ENCODE measurements around the gene LTBP1.

The LTBP1 gene

DNA sequence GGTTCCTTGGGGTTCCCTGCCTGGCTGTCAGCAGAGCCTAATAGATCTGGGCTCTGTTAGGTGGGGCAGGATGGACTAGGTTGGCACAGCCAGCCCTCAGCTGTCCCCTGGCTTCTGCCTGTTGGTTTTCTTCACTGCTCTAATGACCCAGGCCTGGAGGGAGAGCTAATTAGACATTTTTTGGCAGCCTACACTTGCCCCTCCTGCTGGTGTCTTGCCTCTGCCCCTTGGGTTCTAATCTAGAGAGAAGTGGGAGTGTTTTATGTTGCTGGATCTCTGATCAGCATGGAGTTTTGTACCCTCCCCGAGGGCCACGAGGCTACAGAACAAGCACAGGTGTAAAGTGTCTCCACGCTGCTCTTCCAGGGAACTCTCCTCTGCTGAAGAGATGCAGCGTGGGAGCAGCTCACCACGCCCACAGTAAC is 330.3 kb downstream of the LTBP1 start:
- DNase-seq = no peak

DNA sequence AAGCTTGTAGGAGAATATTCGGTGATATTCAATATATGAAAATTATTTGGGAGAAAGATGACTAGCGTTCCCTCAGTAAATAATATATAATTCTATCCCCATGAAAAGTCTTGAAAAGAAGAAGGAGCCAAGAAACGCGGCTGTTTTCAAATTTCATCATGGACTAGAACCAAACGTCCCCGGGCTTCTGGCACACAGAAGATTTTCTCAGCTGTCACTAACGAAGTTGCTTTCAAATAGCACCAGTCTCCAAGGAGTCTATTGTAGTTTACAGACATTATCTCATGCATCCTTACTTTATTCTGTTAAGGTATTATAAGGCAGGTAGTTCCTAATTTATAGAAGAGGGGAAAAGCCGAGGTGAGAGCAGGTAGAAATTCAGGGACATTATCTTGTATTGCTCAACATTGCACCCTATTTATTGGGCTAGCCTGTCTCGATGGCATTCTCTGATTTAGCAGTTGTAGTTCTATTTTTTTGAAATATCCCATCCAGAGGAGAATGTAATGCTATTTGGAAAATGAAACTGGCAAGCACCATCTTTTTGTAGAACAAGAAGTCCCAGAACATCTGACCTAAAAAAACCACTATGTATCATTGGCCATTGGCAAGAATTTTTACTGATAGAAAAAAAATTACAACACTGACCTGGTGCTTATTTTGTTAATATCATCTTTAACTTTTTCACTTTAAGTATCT is 331.6 kb downstream of the LTBP1 start:
- no peak for DNase-seq

DNA sequence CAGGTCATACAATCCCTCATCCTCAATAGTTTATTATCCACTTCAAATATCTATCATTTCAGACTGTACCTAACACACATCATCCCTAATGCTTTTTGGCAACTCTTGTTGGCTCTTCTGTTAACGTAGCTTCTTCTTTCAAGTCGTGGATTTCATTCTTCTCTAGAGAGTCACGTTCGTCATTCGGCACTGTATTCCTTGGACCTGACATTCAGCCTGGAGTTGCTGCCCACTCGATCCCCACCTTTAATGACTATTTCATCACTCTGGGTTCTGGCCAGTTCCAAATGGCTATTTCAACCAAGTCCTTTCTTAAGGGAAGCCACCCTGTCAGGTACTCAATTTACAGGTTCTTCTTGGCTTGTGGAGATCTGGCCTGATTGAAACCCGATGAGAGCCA is 337.5 kb downstream of the LTBP1 start:
- DNase-seq = no peak

DNA sequence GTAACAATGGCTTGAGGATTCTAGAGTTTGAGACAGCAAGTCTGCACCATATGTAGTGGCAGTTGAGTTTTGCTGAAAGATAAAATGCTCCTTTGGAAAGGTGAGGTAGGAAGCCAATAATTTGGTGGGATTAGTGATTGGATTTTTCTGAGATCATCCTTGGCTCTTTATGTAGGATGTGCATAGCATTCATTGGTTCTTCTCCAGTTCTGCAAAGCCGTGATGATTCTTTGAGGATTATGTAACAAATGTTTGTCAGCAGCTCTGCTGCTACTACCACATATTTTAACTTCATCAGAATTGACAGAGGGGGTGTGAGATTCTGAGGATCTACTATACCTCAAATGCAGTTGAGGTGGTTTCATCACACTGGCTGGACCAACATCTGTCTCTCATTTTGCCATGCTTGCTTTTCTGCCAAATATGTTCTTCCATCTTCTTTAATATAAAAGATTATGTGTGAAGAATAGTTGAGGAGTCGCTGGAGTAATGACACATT is 340.8 kb downstream of the LTBP1 start:
- peak; percentile 77 for DNase-seq

DNA sequence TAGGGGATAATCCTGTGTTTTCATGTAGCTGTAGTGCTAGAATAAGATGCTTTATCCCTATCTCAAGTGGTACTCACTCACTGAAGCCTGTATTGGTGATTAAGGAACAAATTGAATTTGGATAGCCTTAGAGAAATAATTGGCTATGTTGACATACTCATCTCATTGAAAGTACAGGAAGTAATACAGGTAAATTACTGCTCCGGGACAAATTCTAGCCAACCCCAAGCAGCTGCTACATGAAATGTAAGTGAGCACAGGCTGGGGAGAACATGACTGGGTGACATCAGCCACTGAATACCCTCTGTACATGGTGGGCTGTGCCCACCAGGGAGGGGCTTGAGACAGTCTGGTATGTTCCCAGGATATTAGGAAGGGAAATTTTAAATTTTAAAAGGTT is 341.3 kb downstream of the LTBP1 start:
- DNase-seq = no peak

DNA sequence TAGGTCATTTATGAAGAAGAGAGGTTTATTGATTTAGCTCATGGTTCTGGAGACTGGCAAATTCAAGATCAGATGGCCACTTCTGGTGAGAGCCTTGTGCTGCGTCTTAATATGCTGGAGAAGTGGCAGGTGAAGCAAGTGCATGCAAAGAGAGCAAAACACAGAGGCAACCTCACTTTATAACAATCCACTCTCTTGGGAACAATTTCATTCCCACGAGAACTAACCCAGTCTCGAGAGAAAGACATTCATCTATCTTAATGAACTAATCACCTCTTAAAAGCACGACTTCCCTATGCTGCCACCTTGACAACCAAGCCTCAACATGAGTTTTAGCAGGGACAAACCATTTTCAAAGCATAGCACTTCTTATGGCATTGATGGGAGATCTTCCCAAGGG is 343.2 kb downstream of the LTBP1 start:
- DNase-seq = no peak

DNA sequence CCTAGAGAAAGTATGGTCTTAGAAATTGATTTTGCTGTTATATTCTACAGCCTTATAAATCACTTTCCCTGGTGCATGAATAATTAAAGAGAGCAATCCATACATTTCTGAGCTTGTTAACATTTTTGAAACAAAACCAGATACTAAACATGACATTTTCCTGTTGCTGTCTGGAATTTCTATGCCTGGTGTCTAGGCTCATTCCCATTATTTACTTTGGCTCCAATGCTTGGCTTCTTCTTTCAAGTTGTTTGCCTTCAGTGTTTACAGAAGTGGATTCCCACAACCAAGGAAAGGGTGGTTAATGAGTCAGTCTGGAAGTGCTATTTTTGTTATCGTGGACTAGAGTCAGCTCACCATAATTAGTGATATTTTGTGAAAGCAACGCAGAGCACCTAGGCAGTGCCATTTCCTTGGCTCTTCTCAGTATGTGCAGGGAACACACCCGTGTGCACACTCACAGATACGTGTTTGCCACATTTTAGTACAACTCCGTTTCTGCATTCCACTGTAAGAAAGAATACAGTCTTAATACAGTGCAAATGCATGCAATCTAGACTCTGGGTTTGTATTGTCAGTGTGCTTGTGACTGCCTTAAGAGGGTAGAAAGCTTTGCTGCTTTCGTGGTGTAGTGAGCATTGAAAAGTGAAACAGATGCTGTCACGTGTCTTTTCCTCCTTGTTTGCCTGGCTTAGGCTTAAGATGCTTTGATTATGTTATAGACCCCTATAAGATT is 344.7 kb downstream of the LTBP1 start:
- peak; percentile 87 for DNase-seq

DNA sequence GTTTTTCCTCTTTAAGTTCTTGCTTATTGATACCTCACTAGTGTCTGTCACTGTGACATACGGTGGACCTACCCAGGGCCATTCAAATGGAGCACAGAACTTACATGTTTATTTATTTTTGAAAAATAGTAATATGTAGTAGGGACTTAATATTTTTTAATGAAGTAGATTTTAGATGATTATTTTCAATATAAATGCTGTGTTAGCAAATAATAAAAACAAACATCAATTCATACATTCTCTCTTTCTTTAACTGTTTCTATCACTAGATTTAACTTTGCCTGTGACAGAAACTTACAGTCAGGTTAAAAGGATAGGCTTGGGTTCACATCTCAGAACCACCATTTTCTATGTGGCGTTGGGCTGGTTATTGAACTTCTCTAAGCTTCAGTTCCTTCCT is 345.3 kb downstream of the LTBP1 start:
- DNase-seq = no peak

DNA sequence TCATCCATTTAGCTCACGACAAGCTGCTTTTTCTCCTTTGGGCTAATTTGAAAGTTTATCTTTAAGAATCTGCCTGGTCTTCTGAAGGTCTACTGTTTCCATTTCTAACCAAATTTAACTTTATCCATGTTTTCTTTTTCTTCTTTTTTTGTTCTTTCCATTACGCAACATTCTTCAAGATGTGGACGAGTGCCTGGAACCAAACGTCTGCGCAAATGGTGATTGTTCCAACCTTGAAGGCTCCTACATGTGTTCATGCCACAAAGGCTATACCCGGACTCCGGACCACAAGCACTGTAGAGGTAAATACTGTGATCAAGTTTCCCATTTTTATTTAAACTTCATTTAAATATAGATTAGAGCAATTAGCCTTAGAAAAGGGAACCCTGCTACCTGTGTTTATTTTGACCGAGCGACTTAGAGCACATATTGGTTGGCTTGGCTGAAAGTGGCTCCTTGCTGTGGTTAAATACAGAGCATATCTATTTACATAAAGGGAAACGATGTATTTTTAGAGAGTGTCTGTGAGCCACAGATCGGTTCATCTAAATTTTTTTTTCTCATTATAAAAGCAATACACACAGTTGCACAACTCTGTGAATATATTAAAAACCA is 346.3 kb downstream of the LTBP1 start:
- no peak for DNase-seq

DNA sequence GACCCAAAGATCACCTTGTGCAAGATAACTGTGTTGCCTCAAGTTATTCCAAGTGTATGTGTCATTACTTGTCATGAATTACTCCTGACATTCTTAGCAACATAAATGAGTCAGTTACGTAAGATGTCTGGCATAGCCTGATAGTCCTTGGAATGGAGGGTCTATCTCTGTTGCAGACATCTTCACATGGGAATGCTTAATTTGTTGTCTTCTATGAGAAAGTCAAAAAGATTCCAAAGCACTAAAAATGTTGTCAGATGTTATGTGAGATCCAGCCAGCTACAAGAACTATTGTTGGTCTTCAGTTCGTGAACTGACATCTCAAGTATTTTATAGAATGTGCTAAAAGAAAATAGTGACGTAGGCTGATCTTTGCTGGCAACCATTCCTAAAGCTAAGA is 351.5 kb downstream of the LTBP1 start:
- peak; percentile 89 for DNase-seq

DNA sequence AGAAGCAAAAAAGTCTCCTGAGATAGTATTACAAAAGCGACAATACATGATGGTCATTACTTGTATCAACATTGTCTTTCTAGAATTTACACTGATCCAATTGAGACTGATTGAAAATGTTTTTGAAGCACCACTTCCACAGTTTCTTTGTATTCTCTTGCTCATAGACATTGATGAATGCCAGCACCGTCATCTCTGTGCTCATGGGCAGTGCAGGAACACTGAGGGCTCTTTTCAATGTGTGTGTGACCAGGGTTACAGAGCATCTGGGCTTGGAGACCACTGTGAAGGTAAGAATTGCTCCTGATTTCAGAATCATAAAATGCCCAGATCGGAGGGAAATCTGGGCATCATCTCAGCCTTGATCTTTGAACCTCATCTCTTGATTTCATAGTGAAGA is 354.6 kb downstream of the LTBP1 start:
- no peak for DNase-seq

DNA sequence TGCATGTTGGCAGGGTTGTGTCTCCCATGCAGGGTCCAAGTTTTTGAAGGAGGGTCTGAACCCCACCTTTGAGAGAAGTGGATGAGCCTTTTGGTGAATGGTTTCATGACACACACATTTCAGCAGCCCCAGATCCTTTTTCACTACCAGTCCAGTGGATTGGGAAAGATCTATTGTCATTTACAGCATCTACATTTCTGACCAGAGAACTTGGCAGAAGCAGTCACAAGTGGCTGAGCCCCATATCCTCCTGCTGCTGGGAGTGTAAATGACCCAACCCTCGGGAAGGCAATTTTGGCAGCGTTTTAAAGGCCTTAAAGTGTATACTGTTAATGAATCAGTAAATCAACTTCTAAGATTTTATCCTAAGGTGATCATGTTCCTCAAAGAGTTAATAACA is 355.6 kb downstream of the LTBP1 start:
- no peak for DNase-seq

DNA sequence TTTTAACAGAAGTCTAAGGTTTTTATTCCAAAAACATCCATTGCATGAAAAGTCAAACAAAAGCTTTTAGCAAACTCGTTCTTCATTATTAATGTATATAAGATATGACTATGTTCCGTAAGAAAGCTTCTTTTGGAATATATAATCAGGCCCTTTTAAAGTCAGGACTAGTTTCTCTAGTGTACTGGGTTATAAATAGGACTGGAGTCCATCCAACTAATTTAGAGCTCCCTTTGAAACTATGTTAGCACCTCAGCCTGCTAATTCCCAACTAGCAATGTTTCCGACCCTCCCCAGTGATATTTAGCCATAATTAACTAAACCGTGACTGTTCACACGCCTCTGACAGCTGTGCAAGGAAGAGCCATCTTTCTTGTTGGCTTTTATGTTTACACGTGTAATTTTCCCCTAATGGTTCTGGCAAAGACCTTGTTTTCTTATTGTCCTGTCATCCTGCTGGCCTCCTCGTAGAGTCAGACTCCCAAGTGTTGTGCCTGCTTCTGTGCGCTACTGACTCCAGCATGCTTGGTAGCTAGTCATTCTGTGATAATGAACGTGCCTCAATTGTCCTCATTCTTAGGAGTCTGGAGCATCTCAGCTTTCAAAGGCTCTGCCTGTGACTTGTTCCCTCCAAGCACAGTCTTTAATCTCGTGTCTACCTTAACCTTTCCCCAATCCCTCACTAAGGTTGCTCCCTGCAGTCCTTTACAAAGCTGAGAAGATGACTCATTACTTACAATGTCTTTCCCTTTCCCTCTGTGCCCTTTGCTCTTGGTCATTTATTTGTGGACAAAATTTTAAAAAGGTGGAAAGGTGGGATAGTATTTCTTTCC is 357.5 kb downstream of the LTBP1 start:
- no peak for DNase-seq

DNA sequence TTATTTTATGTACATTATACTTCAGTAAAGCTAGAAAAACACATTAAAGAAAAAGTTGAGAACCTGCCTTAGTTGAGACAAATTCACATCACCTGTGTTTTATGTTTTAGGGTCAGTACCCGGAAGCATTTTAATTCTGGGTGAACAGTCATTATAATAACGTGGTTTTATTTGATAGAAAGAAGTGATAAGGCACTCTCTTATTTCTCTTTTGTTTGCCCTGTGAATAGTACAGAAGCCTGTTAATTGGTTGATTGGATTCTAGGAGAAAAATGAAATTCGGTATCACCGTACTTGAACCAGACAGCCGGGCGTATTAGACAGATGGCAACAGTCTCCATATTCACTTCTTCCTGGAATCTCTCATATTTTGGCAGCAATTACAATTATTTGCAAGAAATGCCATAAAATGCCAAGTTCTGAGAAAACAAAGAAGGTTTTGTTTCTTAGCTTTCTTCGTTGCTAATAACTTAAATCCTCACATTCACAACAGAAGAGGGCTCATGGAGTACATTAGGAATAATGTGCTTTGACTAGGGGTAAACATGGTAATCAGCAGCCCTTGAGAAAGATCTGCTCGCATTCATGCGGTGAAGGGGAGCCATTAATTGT is 361.0 kb downstream of the LTBP1 start:
- DNase-seq = no peak

DNA sequence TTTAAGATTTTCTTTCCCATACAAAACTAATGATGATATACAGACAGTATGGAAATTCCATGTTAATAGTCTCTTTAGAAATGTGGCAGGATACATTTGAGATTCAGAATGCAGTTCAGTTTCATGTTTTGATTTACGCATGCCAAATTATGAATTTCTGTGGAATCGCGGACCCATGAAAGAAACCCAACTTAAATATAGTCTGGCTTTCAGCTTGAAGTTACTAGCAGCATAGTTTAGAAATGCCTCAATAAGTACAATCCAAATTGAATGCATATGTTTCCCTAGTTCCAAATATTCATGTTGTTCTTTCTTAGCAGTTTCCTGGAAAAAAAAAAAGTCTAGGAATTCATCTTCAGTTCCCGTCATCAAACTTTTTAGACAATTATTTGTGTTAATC is 365.6 kb downstream of the LTBP1 start:
- DNase-seq = peak; percentile 90

DNA sequence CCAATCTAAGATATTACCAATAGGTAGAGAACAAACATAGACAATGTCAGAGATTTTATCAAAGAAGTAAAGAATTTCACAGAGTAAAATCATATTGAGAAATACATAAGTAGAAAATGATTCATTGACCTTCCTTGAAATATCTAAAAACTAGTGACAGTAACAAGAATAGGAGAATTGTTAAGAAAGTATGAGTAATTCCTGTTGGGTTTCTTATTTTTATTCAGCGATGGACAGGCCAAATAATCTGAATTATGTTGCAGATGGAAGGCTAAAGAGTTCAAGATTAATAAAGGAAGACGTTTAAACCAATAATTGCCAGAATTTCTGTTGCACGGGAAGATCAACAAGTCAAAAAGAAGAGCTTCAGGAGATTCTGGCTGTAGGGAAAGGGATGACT is 366.3 kb downstream of the LTBP1 start:
- no peak for DNase-seq

DNA sequence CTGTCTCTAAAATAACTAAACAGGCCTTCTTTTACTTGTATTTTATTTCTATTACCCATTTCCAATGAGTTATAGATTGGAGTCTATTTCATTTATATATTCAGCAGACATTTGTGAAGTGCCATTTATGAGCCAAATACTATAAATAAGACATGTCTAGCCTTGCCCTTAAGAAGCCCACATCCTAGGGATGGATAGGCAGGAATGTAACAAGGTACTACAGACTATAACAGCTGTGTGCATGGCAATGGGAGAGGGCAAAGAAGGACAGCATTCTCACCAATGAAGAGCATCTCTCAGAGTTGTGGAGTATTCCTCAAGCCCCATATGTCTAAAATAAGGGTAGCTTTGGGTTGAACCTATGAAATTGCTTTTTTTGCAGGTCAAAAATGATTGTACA is 367.8 kb downstream of the LTBP1 start:
- DNase-seq = no peak

DNA sequence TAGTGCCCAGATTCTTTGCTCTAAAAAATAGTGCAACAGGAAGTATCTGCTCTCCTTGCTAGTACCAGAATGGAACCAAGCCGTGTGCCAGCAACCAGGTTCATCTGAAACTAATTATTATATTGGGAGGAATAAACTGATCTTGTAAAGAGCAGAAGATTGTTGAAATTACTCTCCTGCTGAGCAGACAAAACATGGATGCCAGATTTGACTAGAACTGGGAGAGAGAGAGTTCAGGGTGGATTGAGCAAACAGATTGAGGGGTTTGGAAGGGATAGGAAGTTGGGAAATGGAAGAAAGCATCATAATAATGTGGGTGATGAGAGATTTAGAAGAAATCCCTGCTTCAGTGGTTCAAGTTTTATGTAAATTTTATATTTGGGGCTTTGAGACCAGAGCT is 369.6 kb downstream of the LTBP1 start:
- DNase-seq = peak; percentile 64

DNA sequence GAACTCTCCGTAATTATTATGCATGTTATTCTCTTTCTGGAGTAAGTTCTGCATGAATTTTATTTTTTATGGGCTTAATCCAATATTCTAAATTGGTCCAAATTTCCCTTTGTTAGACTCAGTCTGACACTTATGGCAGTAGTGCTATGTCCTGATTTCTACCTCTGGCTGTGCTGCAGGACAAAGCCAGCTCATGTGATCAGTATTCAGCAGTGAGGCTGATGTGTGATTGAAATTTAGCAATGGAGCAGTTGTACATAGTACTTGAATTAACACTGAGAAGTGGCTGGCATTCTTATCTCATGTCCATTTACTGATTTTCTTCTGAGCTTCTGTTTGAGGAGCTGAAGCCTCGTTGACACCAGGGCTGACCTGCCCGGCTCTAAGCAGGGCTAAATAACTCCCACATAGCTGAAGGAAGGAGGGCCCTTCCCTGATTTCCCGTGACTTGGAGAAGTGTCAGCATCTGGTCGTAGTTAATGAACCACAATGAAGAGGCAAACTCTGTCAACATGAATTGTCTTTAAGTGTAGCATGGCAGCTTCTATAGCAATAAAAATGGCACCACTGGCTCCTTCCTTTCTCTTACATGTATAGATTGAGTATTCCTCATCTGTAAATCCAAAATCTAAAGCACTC is 370.7 kb downstream of the LTBP1 start:
- no peak for DNase-seq

DNA sequence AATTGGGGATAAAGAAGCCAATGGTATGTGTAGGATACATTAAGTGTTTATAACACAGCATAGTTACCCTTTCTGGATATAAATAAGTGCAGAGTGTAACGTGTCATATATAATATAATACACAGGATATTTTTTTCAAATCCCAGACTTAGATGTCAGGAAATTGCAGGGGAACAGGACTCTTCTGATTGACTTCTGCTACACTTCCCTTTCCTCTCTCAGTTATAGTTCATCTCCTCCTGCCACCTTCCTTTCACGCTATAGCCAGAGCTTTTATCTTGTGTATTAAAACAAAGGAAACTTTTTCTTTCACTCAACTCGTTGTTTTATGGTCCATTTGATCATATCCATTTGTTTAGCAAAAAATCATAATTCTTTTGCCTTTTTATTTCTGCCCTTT is 371.7 kb downstream of the LTBP1 start:
- DNase-seq = no peak

DNA sequence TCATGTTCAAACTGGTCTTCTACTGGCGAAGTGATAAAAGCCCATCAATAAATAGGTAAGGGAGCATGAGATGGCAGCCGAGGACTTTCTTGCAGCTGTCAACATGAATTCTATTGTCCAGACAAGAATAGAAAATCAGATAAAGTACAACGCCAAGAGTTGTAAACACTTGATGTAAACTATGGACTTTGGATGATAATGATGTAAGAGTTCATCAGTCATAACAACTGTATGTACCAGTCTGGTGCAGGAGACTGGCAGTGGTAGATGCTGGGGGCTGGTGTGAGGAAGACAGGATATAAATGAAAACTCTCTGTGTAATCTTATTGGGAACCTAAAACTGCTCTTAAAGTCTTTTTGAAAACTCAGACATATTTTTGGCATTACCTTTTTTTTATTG is 373.8 kb downstream of the LTBP1 start:
- no peak for DNase-seq

DNA sequence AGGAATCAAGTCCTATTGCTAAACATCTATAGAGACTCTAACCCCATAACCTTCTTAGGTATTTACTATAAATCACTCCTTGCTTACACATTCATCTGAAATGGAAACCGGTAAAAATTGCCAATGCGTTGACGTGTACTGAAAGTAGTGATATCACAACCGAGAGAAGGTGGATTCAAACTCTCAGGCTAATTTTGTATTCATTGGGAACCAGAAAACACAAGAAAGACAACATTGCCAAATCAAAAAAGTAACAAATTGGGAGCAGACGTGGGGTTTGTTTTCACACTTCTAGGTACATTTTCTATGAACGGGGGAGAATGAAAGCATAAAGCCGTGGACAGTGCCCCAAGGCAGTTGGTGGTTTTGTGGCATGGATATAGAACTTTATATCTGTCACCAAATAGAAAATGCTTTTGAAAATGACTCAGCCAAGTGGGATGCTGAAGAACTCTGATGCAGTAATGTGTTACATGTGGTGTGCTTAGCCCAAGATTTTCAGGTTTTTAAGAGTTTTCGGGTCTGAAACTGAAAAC is 374.6 kb downstream of the LTBP1 start:
- DNase-seq = peak; percentile 86
